GM21526 (cell line): ENCODE measurements around the gene CISTR.
"Not testable (repeated sequence)": the region's sequence is repeated elsewhere in the genome, so short reads cannot be mapped to it uniquely, and the experiment has no call there.

Source experiments
- ATAC-seq: cut with Tn5 transposase; IDR thresholded peaks from one replicate; pipeline ENCODE4 v1.9.1; 2021; ENCODE audit warnings: moderate library complexity; ENCODE audit not compliant: unreplicated experiment, low FRiP score

The CISTR gene

DNA sequence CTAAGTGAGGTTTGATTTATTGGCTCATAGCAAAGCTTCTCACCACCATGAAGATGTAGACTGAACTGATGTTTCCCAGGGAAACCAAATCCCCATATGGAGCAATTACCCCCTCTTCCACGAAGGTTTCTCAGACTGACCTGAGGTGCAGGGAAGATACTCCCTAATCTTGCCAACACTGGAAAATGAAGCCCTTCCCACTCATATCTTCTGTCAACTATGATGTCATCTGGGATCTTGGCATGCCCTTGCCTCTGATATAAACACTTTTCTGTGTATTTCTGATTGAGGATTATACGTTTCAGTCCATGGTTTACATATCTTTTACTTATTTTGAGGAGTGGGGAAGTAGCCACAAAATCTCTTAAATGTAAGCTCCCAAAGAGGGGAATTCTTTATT is 14.1 kb upstream of the CISTR start:
- no peak for ATAC-seq

DNA sequence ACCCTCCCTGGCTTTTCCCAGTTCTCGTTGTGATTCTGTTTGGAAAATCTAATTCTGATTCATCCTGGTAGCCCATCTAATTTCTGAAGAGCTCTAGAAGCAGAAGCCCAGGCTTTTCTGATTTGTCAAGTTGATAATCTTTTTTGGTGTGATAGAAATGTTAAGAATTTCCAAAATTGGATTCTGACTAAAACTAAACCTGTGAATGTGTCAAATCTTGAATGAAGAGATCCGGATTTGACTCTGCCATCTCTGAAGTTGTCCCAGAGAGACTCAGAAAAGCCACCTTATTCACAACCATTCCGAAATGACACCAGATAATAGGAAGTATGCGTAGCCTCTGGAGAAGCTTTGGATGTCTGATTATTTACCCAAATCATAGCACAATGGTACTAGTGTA is 12.8 kb upstream of the CISTR start:
- ATAC-seq: no peak

DNA sequence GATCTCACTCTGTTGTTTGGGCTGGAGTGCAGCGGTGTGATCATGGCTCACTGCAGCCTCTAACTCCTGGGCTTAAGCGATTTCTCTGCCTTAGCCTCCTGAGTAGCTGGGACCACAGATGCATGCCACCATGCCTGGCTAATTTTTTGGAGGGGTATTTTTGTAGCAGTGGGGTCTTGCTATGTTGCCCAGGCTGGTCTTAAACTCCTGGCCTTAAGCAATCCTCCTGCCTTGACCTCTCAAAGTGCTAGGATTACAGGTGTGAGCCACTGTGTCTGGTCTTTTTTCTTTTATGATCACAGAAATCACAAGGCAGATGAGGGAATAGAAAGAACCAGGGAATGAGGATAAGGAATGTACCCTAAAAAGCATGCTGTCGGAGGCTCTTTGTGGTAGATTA is 11.0 kb upstream of the CISTR start:
- not testable (repeated sequence) for ATAC-seq

- no peak for ATAC-seq
Observed at GRCh38 chr12:53761306-53761705, 9.5 kb upstream of the CISTR start.

DNA sequence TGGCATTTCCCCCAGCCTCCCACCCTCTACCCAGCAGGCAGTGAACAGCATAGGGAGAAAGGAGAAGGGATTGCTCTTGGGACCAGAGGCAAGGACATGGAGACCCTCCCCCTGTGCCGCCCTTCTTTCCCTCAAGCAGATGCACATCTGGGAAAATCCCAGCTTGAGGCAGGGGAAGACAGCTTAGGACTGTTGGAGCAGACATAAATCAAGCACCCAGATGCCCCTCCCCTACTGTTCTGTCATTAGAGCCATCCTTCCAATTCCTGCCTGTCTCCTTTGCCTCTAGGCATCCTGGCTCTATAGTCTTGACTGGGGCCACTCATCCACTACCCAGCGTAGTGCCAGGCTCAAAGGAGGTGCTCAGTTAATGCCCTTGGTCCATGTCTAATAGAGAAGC is 7.5 kb upstream of the CISTR start:
- no peak for ATAC-seq

- no peak for ATAC-seq
Observed at GRCh38 chr12:53758730-53759103, 6.9 kb upstream of the CISTR start.

DNA sequence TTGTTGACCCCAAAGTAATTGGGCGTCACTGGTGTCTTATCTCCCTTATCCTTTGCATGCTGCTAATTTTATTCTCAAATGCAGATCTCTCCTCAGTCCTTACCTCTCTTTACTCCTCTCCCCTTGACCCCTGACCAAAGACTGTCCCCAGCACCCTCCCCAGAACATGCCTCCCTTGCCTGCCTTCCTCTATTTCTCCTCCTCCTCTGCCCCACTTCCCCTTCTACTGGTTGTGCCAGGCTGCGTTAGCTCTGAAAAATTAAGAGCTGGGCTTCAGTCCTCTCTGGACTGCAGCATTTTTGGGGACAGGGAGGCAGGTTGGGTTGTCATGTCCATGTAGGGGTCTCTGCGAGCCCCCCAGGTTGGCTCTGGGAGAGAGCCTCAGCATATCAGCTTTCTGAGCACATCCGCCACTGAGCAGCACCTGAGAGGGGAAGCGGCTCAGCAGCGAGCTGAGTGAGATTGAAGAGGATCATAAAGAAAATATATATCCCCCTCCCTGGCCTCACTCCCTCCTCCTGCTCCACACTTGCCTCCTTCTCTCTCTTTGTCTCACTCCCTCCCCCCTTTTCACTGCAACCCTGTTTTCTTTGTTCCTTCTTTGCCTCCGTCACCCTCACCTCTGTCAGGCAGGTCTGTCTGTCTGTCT is 6.4 kb upstream of the CISTR start:
- ATAC-seq: no peak

GRCh38 chr12:53757101-53757770 is 5.5 kb upstream of the CISTR start:
- peak; percentile 68 for ATAC-seq

GRCh38 chr12:53756300-53757100 is 4.7 kb upstream of the CISTR start:
- ATAC-seq: no peak

- no peak for ATAC-seq
Observed at GRCh38 chr12:53755893-53756292, 4.1 kb upstream of the CISTR start.

- no peak for ATAC-seq
Observed at GRCh38 chr12:53755451-53755891, 3.7 kb upstream of the CISTR start.

DNA sequence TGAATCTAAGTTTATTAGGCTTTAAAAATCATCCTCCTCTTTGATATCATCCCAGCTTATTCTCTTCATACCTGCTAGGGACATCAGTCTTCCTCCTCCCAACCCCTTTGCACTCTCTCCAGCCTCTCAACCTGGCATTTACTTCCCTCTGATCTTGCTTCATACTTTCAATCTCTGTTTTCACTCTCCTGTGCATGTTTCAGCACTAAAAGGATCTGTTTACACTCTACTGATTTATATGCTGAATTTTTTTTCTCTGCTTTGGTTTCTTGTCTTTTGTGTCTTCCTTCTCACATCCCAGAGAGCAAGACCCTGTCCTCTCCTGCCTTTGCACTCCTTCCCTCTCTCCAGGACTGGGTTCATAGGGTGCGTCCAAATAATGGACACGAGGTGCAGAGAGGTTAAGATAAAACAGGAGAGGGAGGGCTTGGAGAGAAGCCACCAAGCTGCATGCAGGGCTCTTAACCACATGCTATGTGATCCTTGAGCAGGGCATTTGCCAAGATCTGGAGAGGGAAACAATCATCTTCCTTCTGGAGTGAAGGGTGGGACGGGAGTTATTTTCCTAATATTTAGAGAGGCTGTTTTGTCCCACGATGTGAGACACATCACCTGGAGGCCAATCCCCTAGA is 3.0 kb upstream of the CISTR start:
- no peak for ATAC-seq

DNA sequence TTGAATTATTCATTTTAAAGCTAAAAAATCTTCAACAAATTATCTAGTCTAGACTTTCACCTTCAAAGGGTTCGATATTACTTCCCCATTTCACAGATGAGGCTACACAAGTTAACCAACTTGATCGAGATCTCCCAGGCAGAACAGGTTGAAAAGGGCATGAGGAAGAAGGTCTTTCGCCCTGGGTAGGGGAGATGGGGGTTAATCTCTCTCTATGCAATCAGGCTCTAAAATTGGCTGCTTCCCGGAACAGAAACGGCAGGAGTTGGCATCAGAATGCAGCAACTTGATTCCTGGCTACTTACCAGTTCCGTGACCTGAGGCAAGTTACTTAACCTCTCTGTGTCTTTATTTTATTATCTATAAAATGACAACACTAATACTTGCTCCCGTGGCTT is 2.4 kb upstream of the CISTR start:
- ATAC-seq: no peak

GRCh38 chr12:53752621-53753020 is 842 bp upstream of the CISTR start:
- ATAC-seq: no peak

GRCh38 chr12:53752192-53752601 is 418 bp upstream of the CISTR start:
- ATAC-seq: no peak

- no peak for ATAC-seq
Observed at GRCh38 chr12:53750812-53751335, 905 bp downstream of the CISTR start.

DNA sequence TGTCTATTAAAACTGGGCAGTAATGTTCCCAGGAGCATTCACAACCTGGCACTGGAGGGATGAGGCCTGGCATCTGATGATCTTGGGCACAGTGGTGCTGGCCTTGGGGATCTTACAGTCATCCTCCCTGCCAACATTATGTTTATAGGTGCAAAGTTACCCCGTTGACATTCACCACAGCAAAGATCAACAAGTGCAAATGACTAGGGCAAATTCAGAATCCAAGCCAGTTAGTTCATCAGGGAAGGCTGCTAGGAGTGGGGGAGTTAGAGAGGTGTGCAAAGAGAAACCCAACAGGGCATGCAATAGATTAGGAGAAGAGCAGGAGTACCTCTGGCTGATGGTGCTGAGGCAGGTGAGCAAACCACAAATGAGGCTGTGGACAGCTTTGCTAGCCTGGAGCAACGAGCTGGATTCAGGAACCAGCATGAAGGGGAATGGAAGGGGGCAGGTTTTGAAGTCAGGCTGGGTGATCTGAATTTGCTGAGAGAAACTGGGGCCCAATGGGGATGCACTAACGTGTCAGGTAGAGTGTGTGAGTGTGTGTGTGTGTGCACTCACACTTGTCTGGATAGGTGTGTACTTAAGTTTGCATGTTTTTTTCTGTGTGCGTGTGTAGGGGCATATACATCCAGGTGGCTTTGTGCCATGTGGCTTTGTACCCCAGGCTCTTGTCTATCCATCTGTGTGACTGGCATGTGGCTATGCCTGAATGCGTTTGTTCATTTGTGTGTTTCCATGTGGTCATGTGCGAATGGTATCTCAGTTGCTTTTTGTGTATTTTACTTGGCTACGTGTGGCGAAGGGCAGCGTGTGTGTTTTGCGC is 1.6 kb downstream of the CISTR start:
- no peak for ATAC-seq

GRCh38 chr12:53748072-53748840 is 3.5 kb downstream of the CISTR start:
- no peak for ATAC-seq

- ATAC-seq: no peak
Observed at GRCh38 chr12:53747095-53747494, 4.7 kb downstream of the CISTR start.
